ENCODE results near the gene HBE1. TPM values are rescaled to one million over a fixed set of nuclear protein-coding genes. Genes with fewer than 3 reads are reported as not detected.

Gene HBE1
- total and polyA plus RNA-seq, 2 experiments from 2014 or later = not detected

GRCh38 chr11:5226732-5227310, 42.9 kb downstream of the HBE1 start, which contains the start of gene HBB:
TSS of gene HBB (minus strand) at chr11:5227071. CDS start at chr11:5227021, 50 bp downstream.
- Histone ChIP-seq H3K27ac (ENCODE audit: low read depth) (no peak within 1 kb of the TSS), H3K4me1 (ENCODE audit: insufficient read depth) (no peaks in the 10 kb centered on the region), H3K9me2 (ENCODE audit: insufficient read depth) (no peaks in the 10 kb centered on the region), H3K79me2 (replicated peaks; ENCODE audit: insufficient read depth) (no peaks in the 10 kb centered on the region), H3F3A (replicated peaks; ENCODE audit: low read depth) (no peaks in the 10 kb centered on the region), H3K4me2 (no peak within 1 kb of the TSS), H3K36me3 (ENCODE audit: insufficient read depth) (no peaks in the 10 kb centered on the region), H3K27me3 (ENCODE audit: insufficient read depth) (no peaks in the 10 kb centered on the region), H4K20me1 (replicated peaks; ENCODE audit: insufficient read depth) (no peaks in the 10 kb centered on the region), H2AFZ (no peak within 1 kb of the TSS), H3K4me3 (no peak within 1 kb of the TSS)
- Mint-ChIP-seq H3K36me3 (ENCODE audit: low read depth) (peaks cover 5% of the 10 kb centered on the region; the same call in 2 of the 3 replicates), H3K4me1 (no peaks in the 10 kb centered on the region), H3K9me3 (peaks cover 12% of the 10 kb centered on the region), H3K27me3 (ENCODE audit: insufficient read depth, low read depth, poor library complexity) (no peaks in the 10 kb centered on the region), H3K4me3 (no peak within 1 kb of the TSS), H3K27ac (no peak within 1 kb of the TSS)
- ATAC-seq (no peak), DNase-seq (ENCODE audit: low spot score) (no peak)
- TF ChIP-seq ZNF331 (CRISPR knock-in tag; IDR thresholded peaks at IDR 0.05; ENCODE audit: low read depth) (no peak), ETS1 (IDR thresholded peaks at IDR 0.05) (no peak), STAT1 (IDR thresholded peaks at IDR 0.05; ENCODE audit: unreplicated experiment) (no peak), NANOG (IDR thresholded peaks at IDR 0.05; ENCODE audit: borderline replicate concordance) (no peak), JUNB (IDR thresholded peaks at IDR 0.05; ENCODE audit: unreplicated experiment) (no peak), ZNF114 (CRISPR knock-in tag; IDR thresholded peaks at IDR 0.05) (no peak), EZH2phosphoT487 (IDR thresholded peaks at IDR 0.05; ENCODE audit: unreplicated experiment) (no peak), EZH2 (IDR thresholded peaks at IDR 0.05; ENCODE audit: low read depth, unreplicated experiment) (no peak), CREB1 (CRISPR knock-in tag; IDR thresholded peaks at IDR 0.05; ENCODE audit: low read depth) (no peak), POLR2AphosphoS5 (IDR thresholded peaks at IDR 0.05; ENCODE audit: low read depth) (no peak)
- TF ChIP-seq, protein P1, sequence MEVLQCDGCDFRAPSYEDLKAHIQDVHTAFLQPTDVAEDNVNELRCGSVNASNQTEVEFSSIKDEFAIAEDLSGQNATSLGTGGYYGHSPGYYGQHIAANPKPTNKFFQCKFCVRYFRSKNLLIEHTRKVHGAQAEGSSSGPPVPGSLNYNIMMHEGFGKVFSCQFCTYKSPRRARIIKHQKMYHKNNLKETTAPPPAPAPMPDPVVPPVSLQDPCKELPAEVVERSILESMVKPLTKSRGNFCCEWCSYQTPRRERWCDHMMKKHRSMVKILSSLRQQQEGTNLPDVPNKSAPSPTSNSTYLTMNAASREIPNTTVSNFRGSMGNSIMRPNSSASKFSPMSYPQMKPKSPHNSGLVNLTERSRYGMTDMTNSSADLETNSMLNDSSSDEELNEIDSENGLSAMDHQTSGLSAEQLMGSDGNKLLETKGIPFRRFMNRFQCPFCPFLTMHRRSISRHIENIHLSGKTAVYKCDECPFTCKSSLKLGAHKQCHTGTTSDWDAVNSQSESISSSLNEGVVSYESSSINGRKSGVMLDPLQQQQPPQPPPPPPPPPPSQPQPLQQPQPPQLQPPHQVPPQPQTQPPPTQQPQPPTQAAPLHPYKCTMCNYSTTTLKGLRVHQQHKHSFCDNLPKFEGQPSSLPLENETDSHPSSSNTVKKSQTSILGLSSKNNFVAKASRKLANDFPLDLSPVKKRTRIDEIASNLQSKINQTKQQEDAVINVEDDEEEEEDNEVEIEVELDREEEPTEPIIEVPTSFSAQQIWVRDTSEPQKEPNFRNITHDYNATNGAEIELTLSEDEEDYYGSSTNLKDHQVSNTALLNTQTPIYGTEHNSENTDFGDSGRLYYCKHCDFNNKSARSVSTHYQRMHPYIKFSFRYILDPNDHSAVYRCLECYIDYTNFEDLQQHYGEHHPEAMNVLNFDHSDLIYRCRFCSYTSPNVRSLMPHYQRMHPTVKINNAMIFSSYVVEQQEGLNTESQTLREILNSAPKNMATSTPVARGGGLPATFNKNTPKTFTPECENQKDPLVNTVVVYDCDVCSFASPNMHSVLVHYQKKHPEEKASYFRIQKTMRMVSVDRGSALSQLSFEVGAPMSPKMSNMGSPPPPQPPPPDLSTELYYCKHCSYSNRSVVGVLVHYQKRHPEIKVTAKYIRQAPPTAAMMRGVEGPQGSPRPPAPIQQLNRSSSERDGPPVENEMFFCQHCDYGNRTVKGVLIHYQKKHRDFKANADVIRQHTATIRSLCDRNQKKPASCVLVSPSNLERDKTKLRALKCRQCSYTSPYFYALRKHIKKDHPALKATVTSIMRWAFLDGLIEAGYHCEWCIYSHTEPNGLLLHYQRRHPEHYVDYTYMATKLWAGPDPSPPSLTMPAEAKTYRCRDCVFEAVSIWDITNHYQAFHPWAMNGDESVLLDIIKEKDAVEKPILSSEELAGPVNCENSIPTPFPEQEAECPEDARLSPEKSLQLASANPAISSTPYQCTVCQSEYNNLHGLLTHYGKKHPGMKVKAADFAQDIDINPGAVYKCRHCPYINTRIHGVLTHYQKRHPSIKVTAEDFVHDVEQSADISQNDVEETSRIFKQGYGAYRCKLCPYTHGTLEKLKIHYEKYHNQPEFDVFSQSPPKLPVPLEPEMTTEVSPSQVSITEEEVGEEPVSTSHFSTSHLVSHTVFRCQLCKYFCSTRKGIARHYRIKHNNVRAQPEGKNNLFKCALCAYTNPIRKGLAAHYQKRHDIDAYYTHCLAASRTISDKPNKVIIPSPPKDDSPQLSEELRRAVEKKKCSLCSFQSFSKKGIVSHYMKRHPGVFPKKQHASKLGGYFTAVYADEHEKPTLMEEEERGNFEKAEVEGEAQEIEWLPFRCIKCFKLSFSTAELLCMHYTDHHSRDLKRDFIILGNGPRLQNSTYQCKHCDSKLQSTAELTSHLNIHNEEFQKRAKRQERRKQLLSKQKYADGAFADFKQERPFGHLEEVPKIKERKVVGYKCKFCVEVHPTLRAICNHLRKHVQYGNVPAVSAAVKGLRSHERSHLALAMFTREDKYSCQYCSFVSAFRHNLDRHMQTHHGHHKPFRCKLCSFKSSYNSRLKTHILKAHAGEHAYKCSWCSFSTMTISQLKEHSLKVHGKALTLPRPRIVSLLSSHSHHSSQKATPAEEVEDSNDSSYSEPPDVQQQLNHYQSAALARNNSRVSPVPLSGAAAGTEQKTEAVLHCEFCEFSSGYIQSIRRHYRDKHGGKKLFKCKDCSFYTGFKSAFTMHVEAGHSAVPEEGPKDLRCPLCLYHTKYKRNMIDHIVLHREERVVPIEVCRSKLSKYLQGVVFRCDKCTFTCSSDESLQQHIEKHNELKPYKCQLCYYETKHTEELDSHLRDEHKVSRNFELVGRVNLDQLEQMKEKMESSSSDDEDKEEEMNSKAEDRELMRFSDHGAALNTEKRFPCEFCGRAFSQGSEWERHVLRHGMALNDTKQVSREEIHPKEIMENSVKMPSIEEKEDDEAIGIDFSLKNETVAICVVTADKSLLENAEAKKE (CRISPR knock-in tag; IDR thresholded peaks at IDR 0.05) = no peak
- TF ChIP-seq, protein P2, sequence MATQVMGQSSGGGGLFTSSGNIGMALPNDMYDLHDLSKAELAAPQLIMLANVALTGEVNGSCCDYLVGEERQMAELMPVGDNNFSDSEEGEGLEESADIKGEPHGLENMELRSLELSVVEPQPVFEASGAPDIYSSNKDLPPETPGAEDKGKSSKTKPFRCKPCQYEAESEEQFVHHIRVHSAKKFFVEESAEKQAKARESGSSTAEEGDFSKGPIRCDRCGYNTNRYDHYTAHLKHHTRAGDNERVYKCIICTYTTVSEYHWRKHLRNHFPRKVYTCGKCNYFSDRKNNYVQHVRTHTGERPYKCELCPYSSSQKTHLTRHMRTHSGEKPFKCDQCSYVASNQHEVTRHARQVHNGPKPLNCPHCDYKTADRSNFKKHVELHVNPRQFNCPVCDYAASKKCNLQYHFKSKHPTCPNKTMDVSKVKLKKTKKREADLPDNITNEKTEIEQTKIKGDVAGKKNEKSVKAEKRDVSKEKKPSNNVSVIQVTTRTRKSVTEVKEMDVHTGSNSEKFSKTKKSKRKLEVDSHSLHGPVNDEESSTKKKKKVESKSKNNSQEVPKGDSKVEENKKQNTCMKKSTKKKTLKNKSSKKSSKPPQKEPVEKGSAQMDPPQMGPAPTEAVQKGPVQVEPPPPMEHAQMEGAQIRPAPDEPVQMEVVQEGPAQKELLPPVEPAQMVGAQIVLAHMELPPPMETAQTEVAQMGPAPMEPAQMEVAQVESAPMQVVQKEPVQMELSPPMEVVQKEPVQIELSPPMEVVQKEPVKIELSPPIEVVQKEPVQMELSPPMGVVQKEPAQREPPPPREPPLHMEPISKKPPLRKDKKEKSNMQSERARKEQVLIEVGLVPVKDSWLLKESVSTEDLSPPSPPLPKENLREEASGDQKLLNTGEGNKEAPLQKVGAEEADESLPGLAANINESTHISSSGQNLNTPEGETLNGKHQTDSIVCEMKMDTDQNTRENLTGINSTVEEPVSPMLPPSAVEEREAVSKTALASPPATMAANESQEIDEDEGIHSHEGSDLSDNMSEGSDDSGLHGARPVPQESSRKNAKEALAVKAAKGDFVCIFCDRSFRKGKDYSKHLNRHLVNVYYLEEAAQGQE (IDR thresholded peaks at IDR 0.05; ENCODE audit: unreplicated experiment) = no peak
- TF ChIP-seq, protein P3, sequence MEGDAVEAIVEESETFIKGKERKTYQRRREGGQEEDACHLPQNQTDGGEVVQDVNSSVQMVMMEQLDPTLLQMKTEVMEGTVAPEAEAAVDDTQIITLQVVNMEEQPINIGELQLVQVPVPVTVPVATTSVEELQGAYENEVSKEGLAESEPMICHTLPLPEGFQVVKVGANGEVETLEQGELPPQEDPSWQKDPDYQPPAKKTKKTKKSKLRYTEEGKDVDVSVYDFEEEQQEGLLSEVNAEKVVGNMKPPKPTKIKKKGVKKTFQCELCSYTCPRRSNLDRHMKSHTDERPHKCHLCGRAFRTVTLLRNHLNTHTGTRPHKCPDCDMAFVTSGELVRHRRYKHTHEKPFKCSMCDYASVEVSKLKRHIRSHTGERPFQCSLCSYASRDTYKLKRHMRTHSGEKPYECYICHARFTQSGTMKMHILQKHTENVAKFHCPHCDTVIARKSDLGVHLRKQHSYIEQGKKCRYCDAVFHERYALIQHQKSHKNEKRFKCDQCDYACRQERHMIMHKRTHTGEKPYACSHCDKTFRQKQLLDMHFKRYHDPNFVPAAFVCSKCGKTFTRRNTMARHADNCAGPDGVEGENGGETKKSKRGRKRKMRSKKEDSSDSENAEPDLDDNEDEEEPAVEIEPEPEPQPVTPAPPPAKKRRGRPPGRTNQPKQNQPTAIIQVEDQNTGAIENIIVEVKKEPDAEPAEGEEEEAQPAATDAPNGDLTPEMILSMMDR (conservative IDR thresholded peaks at IDR 0.05; ENCODE audit: low read depth in 2 of 2) = no peak
